DOHH2 (cell line): Measurements from ENCODE around the gene MAP3K1.

Experiments used
- CTCF ChIP-seq: fragments of 200-600 bp; sonication (generic); IDR thresholded peaks from one replicate; pipeline ENCODE4 v1.5.1; 2014; ENCODE audit warnings: antibody characterized with exemption, mild to moderate bottlenecking, low read depth, low read length; ENCODE audit not compliant: poor library complexity, severe bottlenecking
- EZH2phosphoT487 ChIP-seq: fragments of 200-600 bp; sonication (generic); IDR thresholded peaks from 2 replicates; pipeline ENCODE4 v1.6.1; 2017; ENCODE audit warnings: borderline replicate concordance, mild to moderate bottlenecking, antibody characterized with exemption, low read length, moderate library complexity, mixed read lengths

- TF ChIP-seq CTCF, result no peak
- TF ChIP-seq EZH2phosphoT487, result no peak
Observed at GRCh38 chr5:56873056-56873455, 57.7 kb downstream of the MAP3K1 start.
